Ovary (tissue), 9 donors: Measurements from ENCODE around the gene SMG6. TPM values are rescaled to one million over a fixed set of nuclear protein-coding genes. Genes with fewer than 3 reads are reported as not detected.
A peak's percentile ranks its signal among the peaks of the same experiment; 100 is the strongest.

Experiments used
- DNase-seq, 5 donors: peaks; one replicate each; pipeline ENCODE4 v3.0.0-alpha.2; 2019 to 2020
- H3K27ac ChIP-seq, 2 donors: fragments of 200-600 bp; one replicate each; pipeline versions ENCODE4 v1.5.1 to v1.8.0; 2019 to 2022
- H3K27me3 ChIP-seq: fragments of 200-600 bp; one replicate; pipeline ENCODE4 v1.8.0; 2022
- H3K36me3 ChIP-seq: fragments of 200-600 bp; sonication (generic); one replicate; pipeline ENCODE4 v1.5.1; 2019
- H3K4me1 ChIP-seq: one replicate; pipeline ENCODE4 v1.8.1; 2013; ENCODE audit warnings: mild to moderate bottlenecking, moderate library complexity; ENCODE audit not compliant: insufficient read depth
- H3K4me3 ChIP-seq: fragments of 200-600 bp; sonication (generic); one replicate; pipeline ENCODE4 v1.5.1; 2017
- H3K9me3 ChIP-seq, 2 donors: fragments of 200-600 bp in 1 of 2; sonication (generic) in 1 of 2; one replicate each; pipeline versions ENCODE4 v1.5.1 to v1.8.1; 2013 to 2019; ENCODE audit warnings: mild to moderate bottlenecking in 1 of 2, moderate library complexity in 1 of 2
- EP300 ChIP-seq: sonication (generic); formaldehyde crosslinking; IDR thresholded peaks from one replicate; pipeline ENCODE4 v1.6.1; 2017; ENCODE audit warnings: antibody characterized with exemption
- POLR2A ChIP-seq: fragments of 450-650 bp; IDR thresholded peaks from one replicate; pipeline ENCODE4 v1.6.1; 2017; ENCODE audit warnings: antibody characterized with exemption, mild to moderate bottlenecking, moderate library complexity
- WGBS, 3 donors: extraction: QIAGEN DNeasy Blood & Tissue Kit in 1 of 3; methylation state at CpG; one replicate each; pipeline versions ENCODE4 v1.1.5 to v1.1.7; 2013 to 2017; 5-methylcytosine and 5-hydroxymethylcytosine counted together
- intact Hi-C, 4 donors: fragments of 100-400 bp; cut with DNase I; formaldehyde crosslinking; loops; one replicate each; pipeline versions ENCODE4 v1.11.0 to v1.15.1; 2022 to 2023
- polyA plus RNA-seq, 2 donors: library from polyadenylated mRNA; stranded (reverse); fragments of 200-250 nt in 1 of 2; fragments of 350-450 nt in 1 of 2; fragmentation: Illumina TruSeq in 1 of 2; extraction: RNeasy Lipid Tissue Mini Kit (QIAGEN cat#74804) in 1 of 2; gene quantifications; one replicate each; pipeline ENCODE4 v1.2.3, GENCODE V29; 2013 to 2014
- total RNA-seq, 7 donors: library from RNA; depleted of rRNA in 2 of 7; stranded (reverse); fragments of >200 nt in 2 of 7; fragmentation: NEBNext Ultra II Directional in 3 of 7; extraction: Animal tissue kit (Norgen Biotek cat#: 25700) in 3 of 7; gene quantifications; one replicate each; pipeline versions ENCODE4 v1.1.0 to v1.2.4, GENCODE V29; 2016 to 2023
- TF ChIP-seq, protein P1 (sequence below), 3 donors: fragments of 450-650 bp in 2 of 3; fragments of 200-600 bp in 1 of 3; IDR thresholded peaks; one replicate each; pipeline versions ENCODE4 v1.5.1 to v1.8.0; 2016 to 2022; ENCODE audit warnings: antibody characterized with exemption in 3 of 3, mild to moderate bottlenecking in 1 of 3
- donor health status: DM: no; HTN: no; CAD: no; lungs with moderate emphysema.
- donor health status: DM: no; HTN: no; CAD: no.
- donor health status: Bipolar disorder and iron deficiency.
- donor health status: DM: yes; HTN: yes; CAD: no.
- donor health status: DM: no; HTN: no; CAD: no.
- donor health status: DM: yes; HTN: yes; CAD: no.

Gene SMG6
- total and polyA plus RNA-seq, 9 donors = 33.8 to 66.0 (median 51.0) TPM

GRCh38 chr17:2075336-2076086 is 228.1 kb downstream of the SMG6 start:
- TF ChIP-seq EP300 (no peak), POLR2A (no peak)
- TF ChIP-seq, protein P1, sequence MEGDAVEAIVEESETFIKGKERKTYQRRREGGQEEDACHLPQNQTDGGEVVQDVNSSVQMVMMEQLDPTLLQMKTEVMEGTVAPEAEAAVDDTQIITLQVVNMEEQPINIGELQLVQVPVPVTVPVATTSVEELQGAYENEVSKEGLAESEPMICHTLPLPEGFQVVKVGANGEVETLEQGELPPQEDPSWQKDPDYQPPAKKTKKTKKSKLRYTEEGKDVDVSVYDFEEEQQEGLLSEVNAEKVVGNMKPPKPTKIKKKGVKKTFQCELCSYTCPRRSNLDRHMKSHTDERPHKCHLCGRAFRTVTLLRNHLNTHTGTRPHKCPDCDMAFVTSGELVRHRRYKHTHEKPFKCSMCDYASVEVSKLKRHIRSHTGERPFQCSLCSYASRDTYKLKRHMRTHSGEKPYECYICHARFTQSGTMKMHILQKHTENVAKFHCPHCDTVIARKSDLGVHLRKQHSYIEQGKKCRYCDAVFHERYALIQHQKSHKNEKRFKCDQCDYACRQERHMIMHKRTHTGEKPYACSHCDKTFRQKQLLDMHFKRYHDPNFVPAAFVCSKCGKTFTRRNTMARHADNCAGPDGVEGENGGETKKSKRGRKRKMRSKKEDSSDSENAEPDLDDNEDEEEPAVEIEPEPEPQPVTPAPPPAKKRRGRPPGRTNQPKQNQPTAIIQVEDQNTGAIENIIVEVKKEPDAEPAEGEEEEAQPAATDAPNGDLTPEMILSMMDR (IDR thresholded peaks at IDR 0.05) = no peak
- 23 to 36% (median 31%) methylated on average over 12 to 13 of the region's 13 CpGs for WGBS, 3 donors
- H3K4me3 ChIP-seq = no peak overlapping the region
- H3K36me3 ChIP-seq = no peaks in the 10 kb centered on the region
- peak overlapping the region in 1 of 2 donors; percentile 78 for H3K27ac ChIP-seq
- no peaks in the 10 kb centered on the region for H3K27me3 ChIP-seq
- H3K4me1 ChIP-seq = peaks cover 24% of the 10 kb centered on the region
- peak; percentile 58 to 74 (median 71) for DNase-seq
- intact Hi-C loops = no loop called here
- no peaks in the 10 kb centered on the region for H3K9me3 ChIP-seq

- Histone ChIP-seq H3K4me1 (peaks cover 24% of the 10 kb centered on the region), H3K4me3 (no peak overlapping the region), H3K36me3 (no peaks in the 10 kb centered on the region), H3K27me3 (no peaks in the 10 kb centered on the region), H3K27ac (peak overlapping the region in 1 of 2 donors; percentile 78), H3K9me3 (no peaks in the 10 kb centered on the region)
- no peak for DNase-seq
- no peak for TF ChIP-seq POLR2A
- TF ChIP-seq EP300 = no peak
- TF ChIP-seq, protein P1 (IDR thresholded peaks at IDR 0.05) = no peak
- intact Hi-C loops = no loop called here
- WGBS, 3 donors = 80 to 89% (median 83%) methylated on average over 10 of the region's 10 CpGs
Measured at GRCh38 chr17:2074919-2075318, 228.7 kb downstream of the SMG6 start.

- H3K36me3 ChIP-seq = no peaks in the 10 kb centered on the region
- intact Hi-C loops = no loop called here
- peak; percentile 64 to 81 (median 67) for DNase-seq
- H3K9me3 ChIP-seq = no peaks in the 10 kb centered on the region
- peaks cover 42% of the 10 kb centered on the region for H3K4me1 ChIP-seq
- H3K4me3 ChIP-seq = no peak overlapping the region
- TF ChIP-seq, protein P1 (IDR thresholded peaks at IDR 0.05) = no peak
- peak; percentile 34 for TF ChIP-seq EP300
- peak overlapping the region; percentile 75 to 76 for H3K27ac ChIP-seq
- H3K27me3 ChIP-seq = no peaks in the 10 kb centered on the region
- 21 to 29% (median 23%) methylated on average over 30 to 31 of the region's 31 CpGs for WGBS, 3 donors
Measured at GRCh38 chr17:2071455-2072281, 231.9 kb downstream of the SMG6 start.

GRCh38 chr17:2071024-2071385 is 232.6 kb downstream of the SMG6 start:
- no peak overlapping the region for H3K4me3 ChIP-seq
- H3K9me3 ChIP-seq = no peaks in the 10 kb centered on the region
- peak overlapping the region; percentile 75 to 76 for H3K27ac ChIP-seq
- intact Hi-C loops = no loop called here
- 87 to 96% (median 92%) methylated on average over 6 of the region's 6 CpGs for WGBS, 3 donors
- no peak for DNase-seq
- no peaks in the 10 kb centered on the region for H3K36me3 ChIP-seq
- peaks cover 43% of the 10 kb centered on the region for H3K4me1 ChIP-seq
- TF ChIP-seq EP300 (no peak), POLR2A (no peak)
- TF ChIP-seq, protein P1 (IDR thresholded peaks at IDR 0.05) = no peak
- H3K27me3 ChIP-seq = no peaks in the 10 kb centered on the region
